GM12865 (cell line): ENCODE measurements around the gene CD164.
A peak's percentile ranks its signal among the peaks of the same experiment; 100 is the strongest.
"Not testable (repeated sequence)": the region's sequence is repeated elsewhere in the genome, so short reads cannot be mapped to it uniquely, and the experiment has no call there.

Source experiments
- DNase-seq: peaks from one replicate; pipeline ENCODE4 v3.0.0; 2010; ENCODE audit warnings: low read depth
- H3K4me3 ChIP-seq: 2 replicates; pipeline ENCODE4 v1.5.1; 2011; ENCODE audit warnings: mild to moderate bottlenecking, low read depth, low read length, control low read depth
- CTCF ChIP-seq: IDR thresholded peaks from 2 replicates; pipeline ENCODE4 v1.5.1; 2011; ENCODE audit warnings: low read length, control low read depth, low read depth, inconsistent platforms; ENCODE audit not compliant: insufficient read depth; ENCODE audit errors: missing control alignments

The CD164 gene

DNA sequence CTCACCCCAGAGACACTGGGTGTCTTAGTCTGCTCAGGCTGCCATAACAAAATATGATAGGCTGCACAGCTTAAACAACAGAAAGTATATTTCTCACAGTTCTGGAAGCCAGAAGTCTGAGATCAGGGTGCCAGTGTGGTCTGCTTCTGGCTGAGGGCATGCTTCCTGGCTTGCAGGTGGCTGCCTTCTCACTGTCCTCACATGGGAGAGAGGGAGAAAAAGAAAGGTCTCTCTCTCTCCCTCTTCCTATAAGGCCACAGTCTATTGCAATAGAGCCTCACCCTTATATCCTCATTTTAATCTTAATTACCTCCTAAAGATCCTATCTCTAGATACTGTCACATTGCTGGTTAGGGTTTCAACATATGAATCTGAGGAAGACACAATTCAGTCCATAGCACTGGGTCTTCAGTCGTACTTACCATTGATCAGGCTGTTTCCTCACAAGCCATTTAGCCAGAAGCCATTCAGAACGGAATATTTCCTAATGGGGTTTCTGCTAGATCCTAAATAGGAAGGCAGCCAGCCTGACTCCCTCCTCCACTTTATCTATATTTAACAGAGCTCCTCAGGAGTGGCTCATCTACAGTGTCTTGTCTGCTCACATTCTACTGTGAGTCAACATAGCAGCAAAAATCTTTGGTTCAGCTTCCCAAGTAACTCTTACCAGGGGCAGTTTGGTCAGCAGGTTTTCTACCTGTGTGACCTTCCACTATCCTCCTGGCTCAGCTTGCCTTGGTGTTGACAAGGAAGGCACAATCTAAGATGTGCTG, 42.2 kb downstream of the CD164 start:
- no peak for DNase-seq
- no peak overlapping the region for H3K4me3 ChIP-seq
- TF ChIP-seq CTCF, result no peak

GRCh38 chr6:109336221-109336961, 45.9 kb downstream of the CD164 start:
- no peak for DNase-seq

GRCh38 chr6:109333870-109334269, 48.4 kb downstream of the CD164 start:
- not testable (repeated sequence) for H3K4me3 ChIP-seq, DNase-seq

More at GRCh38 chr6:109336221-109336961, 45.9 kb downstream of the CD164 start:
- no peak for TF ChIP-seq CTCF
- no peak overlapping the region for H3K4me3 ChIP-seq

- no peak for TF ChIP-seq CTCF
- H3K4me3 ChIP-seq, result no peak overlapping the region
- DNase-seq, result peak; percentile 30
Observed at GRCh38 chr6:109332748-109333147, 49.5 kb downstream of the CD164 start.

- no peak for TF ChIP-seq CTCF
- H3K4me3 ChIP-seq, result no peak overlapping the region
- DNase-seq, result no peak
Observed at GRCh38 chr6:109331081-109331480, 51.2 kb downstream of the CD164 start.

GRCh38 chr6:109330263-109330662, 52.0 kb downstream of the CD164 start:
- no peak for DNase-seq
- H3K4me3 ChIP-seq, result no peak overlapping the region
- TF ChIP-seq CTCF, result no peak

GRCh38 chr6:109328629-109329028, 53.6 kb downstream of the CD164 start:
- no peak for TF ChIP-seq CTCF
- H3K4me3 ChIP-seq, result no peak overlapping the region
- no peak for DNase-seq
